Thyroid gland (tissue), 4 donors: ENCODE data around the gene EML3.

Experiments used
- CTCF ChIP-seq, 6 experiments: fragments of 200-600 bp in 3 of 6; fragments of 450-650 bp in 3 of 6; sonication (generic) in 3 of 6; IDR thresholded peaks; one replicate each; pipeline ENCODE4 v1.5.1; 2016 to 2019; ENCODE audit warnings: antibody characterized with exemption in 6 of 6, mild to moderate bottlenecking in 2 of 6, inconsistent platforms in 1 of 6, moderate library complexity in 1 of 6
- POLR2A ChIP-seq, 2 donors: fragments of 450-650 bp; IDR thresholded peaks; one replicate each; pipeline ENCODE4 v1.6.1; 2017; ENCODE audit warnings: antibody characterized with exemption in 2 of 2, mild to moderate bottlenecking in 2 of 2, moderate library complexity in 1 of 2

GRCh38 chr11:62632492-62632891 lies 19.9 kb upstream of the EML3 start:
- TF ChIP-seq CTCF (IDR thresholded peaks at IDR 0.05) = no peak
- no peak for TF ChIP-seq POLR2A (IDR thresholded peaks at IDR 0.05)
